CD4-positive, alpha-beta T cell (primary cell): ENCODE results near the gene CHRNA9. TPM values are rescaled to one million over a fixed set of nuclear protein-coding genes. Genes with fewer than 3 reads are reported as not detected.

Experiments used
- ATAC-seq: fragments of 200-7000 bp; cut with Tn5 transposase; one replicate; pipeline ENCODE4 v1.10.0; 2022; ENCODE audit warnings: mild to moderate bottlenecking; ENCODE audit not compliant: poor library complexity
- CTCF ChIA-PET: fragments of 350-600 bp; sonication (Branson Sonifier 250); formaldehyde crosslinking; loops from one replicate; lab custom pipeline; 2021; ENCODE audit warnings: antibody characterized with exemption, inconsistent platforms; lab: Charles Lee
- POLR2A ChIA-PET: fragments of 350-600 bp; sonication (Branson Sonifier 250); formaldehyde crosslinking; loops from one replicate; lab custom pipeline; 2021; ENCODE audit warnings: antibody characterized with exemption, inconsistent platforms; lab: Charles Lee
- DNase-seq, 14 experiments: peaks; one replicate each; pipeline ENCODE4 v3.0.0-alpha.2; 2013 to 2020; ENCODE audit warnings: mixed read lengths in 2 of 14
- H3K27ac ChIP-seq, 2 donors: one replicate each; pipeline versions ENCODE4 v1.5.1 to v1.7.0; 2013; ENCODE audit warnings: low read length in 2 of 2, low read depth in 1 of 2, mild to moderate bottlenecking in 1 of 2
- H3K27me3 ChIP-seq, 2 experiments: 1 replicate in 1 of 2; 2 replicates in 1 of 2; pipeline versions ENCODE4 v1.6.1 to v1.7.0; 2013; ENCODE audit warnings: low read length in 2 of 2, control low read depth in 1 of 2, mild to moderate bottlenecking in 1 of 2, moderate library complexity in 1 of 2; ENCODE audit not compliant: insufficient read depth in 2 of 2, control insufficient read depth in 1 of 2
- H3K36me3 ChIP-seq: one replicate; pipeline ENCODE4 v1.6.1; 2013; ENCODE audit warnings: low read length, control low read depth; ENCODE audit not compliant: insufficient read depth
- H3K4me1 ChIP-seq: one replicate; pipeline ENCODE4 v1.6.1; 2013; ENCODE audit warnings: low read length, control low read depth; ENCODE audit not compliant: insufficient read depth
- H3K4me3 ChIP-seq: one replicate; pipeline ENCODE4 v1.5.1; 2013; ENCODE audit warnings: mild to moderate bottlenecking, low read length, moderate library complexity
- H3K9me3 ChIP-seq, 2 experiments: 1 replicate in 1 of 2; 2 replicates in 1 of 2; pipeline versions ENCODE4 v1.6.1 to v1.7.0; 2013; ENCODE audit warnings: low read length in 2 of 2, mild to moderate bottlenecking in 2 of 2, control low read depth in 1 of 2, moderate library complexity in 1 of 2; ENCODE audit not compliant: control insufficient read depth in 1 of 2, insufficient read depth in 1 of 2
- H3K27ac Mint-ChIP-seq: one replicate; pipeline ENCODE4 v1.8.0; 2020; ENCODE audit warnings: mixed read lengths
- H3K27me3 Mint-ChIP-seq: one replicate; pipeline ENCODE4 v1.8.0; 2021; ENCODE audit warnings: mixed read lengths
- H3K36me3 Mint-ChIP-seq: one replicate; pipeline ENCODE4 v1.8.0; 2021; ENCODE audit warnings: low read depth, mixed read lengths
- H3K4me1 Mint-ChIP-seq: one replicate; pipeline ENCODE4 v1.8.0; 2021; ENCODE audit warnings: low read depth, mixed read lengths
- H3K4me3 Mint-ChIP-seq: one replicate; pipeline ENCODE4 v1.8.0; 2020; ENCODE audit warnings: mild to moderate bottlenecking, mixed read lengths
- H3K9me3 Mint-ChIP-seq: one replicate; pipeline ENCODE4 v1.8.0; 2020; ENCODE audit warnings: mixed read lengths
- CTCF ChIP-seq: fragments of 200-600 bp; IDR thresholded peaks from one replicate; pipeline ENCODE4 v1.8.0; 2022; ENCODE audit warnings: antibody characterized with exemption, mild to moderate bottlenecking
- intact Hi-C, 2 experiments: fragments of 100-400 bp; cut with DNase I in 1 of 2; cut with micrococcal nuclease in 1 of 2; formaldehyde crosslinking; loops; one replicate each; pipeline versions ENCODE4 v1.15.1 to v1.9.0; 2023 to 2025; cut with DNase I, micrococcal nuclease
- total RNA-seq, 174 experiments: library from RNA in 2 of 174; stranded (reverse) in 2 of 174; gene quantifications; one replicate each; pipeline ENCODE4 v1.2.3 and lab custom pipeline; 2021 to 2026

CHRNA9 gene
- total RNA-seq, 2 experiments from 2014 or later = not detected

GRCh38 chr4:40306226-40306625, 28.9 kb upstream of the CHRNA9 start:
- Mint-ChIP-seq H3K4me3 (peak overlapping the region; percentile 85), H3K9me3 (peaks cover 2% of the 10 kb centered on the region), H3K4me1 (peaks cover 83% of the 10 kb centered on the region), H3K36me3 (peaks cover 3% of the 10 kb centered on the region), H3K27ac (peak overlapping the region; percentile 99), H3K27me3 (no peaks in the 10 kb centered on the region)
- peak overlapping the region; percentile 86 to 93 for H3K27ac ChIP-seq
- no peak overlapping the region for H3K4me3 ChIP-seq
- intact Hi-C loops = loop anchor here (5.0 kb wide), 3 partner anchors 64 to 249 kb away; partner anchors contain the start of gene N4BP2 (in 1 of the 2)
- H3K36me3 ChIP-seq = no peaks in the 10 kb centered on the region
- H3K4me1 ChIP-seq = peaks cover 94% of the 10 kb centered on the region
- ChIA-PET CTCF (interaction anchor here (1.2 to 5.9 kb wide), 5 partner anchors 11 to 81 kb away, joined by 4 to 72 read pairs (median 24); no protein-coding TSS in a partner anchor), POLR2A (interaction anchor here (0.7 to 7.4 kb wide), 13 partner anchors 10 to 115 kb away, joined by 3 to 98 read pairs (median 25); no protein-coding TSS in a partner anchor)
- no peak for TF ChIP-seq CTCF
- no peak for DNase-seq
- H3K9me3 ChIP-seq = peaks cover 0 to 4% of the 10 kb centered on the region in 2 experiments
- H3K27me3 ChIP-seq = no peaks in the 10 kb centered on the region
- no peak for ATAC-seq

GRCh38 chr4:40306976-40307375, 28.2 kb upstream of the CHRNA9 start:
- Histone ChIP-seq H3K36me3 (no peaks in the 10 kb centered on the region), H3K9me3 (peaks cover 0 to 4% of the 10 kb centered on the region in 2 experiments), H3K27ac (peak overlapping the region; percentile 86 to 93), H3K4me3 (no peak overlapping the region), H3K4me1 (peaks cover 94% of the 10 kb centered on the region), H3K27me3 (no peaks in the 10 kb centered on the region)
- Mint-ChIP-seq H3K36me3 (peaks cover 3% of the 10 kb centered on the region), H3K9me3 (peaks cover 2% of the 10 kb centered on the region), H3K27me3 (no peaks in the 10 kb centered on the region), H3K4me3 (peak overlapping the region; percentile 85), H3K4me1 (peaks cover 83% of the 10 kb centered on the region), H3K27ac (peak overlapping the region; percentile 99)
- ChIA-PET POLR2A (interaction anchor here (0.6 to 7.4 kb wide), 26 partner anchors 10 to 251 kb away, joined by 3 to 98 read pairs (median 13); partner anchors contain the start of gene N4BP2), CTCF (interaction anchor here (0.6 to 5.9 kb wide), 8 partner anchors 10 to 602 kb away, joined by 4 to 72 read pairs (median 6); no protein-coding TSS in a partner anchor)
- no peak for TF ChIP-seq CTCF
- ATAC-seq (no peak), DNase-seq (peak in 3 of 14 experiments; percentile 30 to 44 (median 41))
- intact Hi-C loops = loop anchor here (5.0 kb wide), 3 partner anchors 65 to 250 kb away; partner anchors contain the start of gene N4BP2 (in 1 of the 2)

GRCh38 chr4:40307627-40308497, 27.3 kb upstream of the CHRNA9 start:
- no peak for TF ChIP-seq CTCF
- Mint-ChIP-seq H3K4me1 (peaks cover 83% of the 10 kb centered on the region), H3K36me3 (peaks cover under 1% of the 10 kb centered on the region), H3K27ac (peak overlapping the region; percentile 99), H3K9me3 (peaks cover under 1% of the 10 kb centered on the region), H3K4me3 (peak overlapping the region; percentile 85), H3K27me3 (no peaks in the 10 kb centered on the region)
- peaks cover 0 to 4% of the 10 kb centered on the region in 2 experiments for H3K9me3 ChIP-seq
- H3K4me1 ChIP-seq = peaks cover 96% of the 10 kb centered on the region
- no peaks in the 10 kb centered on the region for H3K27me3 ChIP-seq
- H3K27ac ChIP-seq = peak overlapping the region; percentile 86 to 93
- intact Hi-C loops = loop anchor here (2.0 to 5.0 kb wide), 5 partner anchors 61 to 251 kb away; partner anchors contain the start of gene N4BP2 (in 1 of the 2)
- H3K4me3 ChIP-seq = peak overlapping the region; percentile 15
- POLR2A ChIA-PET = interaction anchor here (0.5 to 7.4 kb wide), 33 partner anchors 9 to 1693 kb away, joined by 3 to 98 read pairs (median 8); partner anchors contain the start of gene N4BP2
- H3K36me3 ChIP-seq = no peaks in the 10 kb centered on the region
- ATAC-seq = peak; percentile 60
- CTCF ChIA-PET = interaction anchor here (0.6 to 5.9 kb wide), 14 partner anchors 9 to 603 kb away, joined by 4 to 72 read pairs (median 5); partner anchors contain the start of gene N4BP2
- DNase-seq = peak; percentile 58 to 85 (median 72)
